KMS-11 (cell line): Measurements from ENCODE around the gene RASGRF2.
"Not testable (repeated sequence)": the region's sequence is repeated elsewhere in the genome, so short reads cannot be mapped to it uniquely, and the experiment has no call there.

ENCODE experiments used
- H2AFZ ChIP-seq: fragments of 200-600 bp; sonication (generic); 2 replicates; pipeline ENCODE4 v1.6.1; 2016; ENCODE audit warnings: antibody characterized with exemption, mixed run types, low read depth
- H3K27ac ChIP-seq: fragments of 200-600 bp; sonication (generic); 2 replicates; pipeline ENCODE4 v1.6.1; 2016; ENCODE audit warnings: mild to moderate bottlenecking, mixed run types
- H3K27me3 ChIP-seq: fragments of 200-600 bp; sonication (generic); 2 replicates; pipeline ENCODE4 v1.6.1; 2017; ENCODE audit warnings: mild to moderate bottlenecking, low read depth, mixed run types, moderate library complexity; ENCODE audit not compliant: insufficient read depth
- H3K36me3 ChIP-seq: fragments of 200-600 bp; sonication (generic); 2 replicates; pipeline ENCODE4 v1.6.1; 2017; ENCODE audit warnings: mild to moderate bottlenecking, mixed run types; ENCODE audit not compliant: insufficient read depth
- H3K4me1 ChIP-seq: fragments of 200-600 bp; sonication (generic); 2 replicates; pipeline ENCODE4 v1.6.1; 2016; ENCODE audit warnings: mild to moderate bottlenecking, low read depth, mixed run types; ENCODE audit not compliant: poor library complexity, severe bottlenecking
- H3K4me2 ChIP-seq: fragments of 200-600 bp; sonication (generic); 2 replicates; pipeline ENCODE4 v1.7.0; 2016; ENCODE audit warnings: mild to moderate bottlenecking, mixed run types
- H3K4me3 ChIP-seq: fragments of 200-600 bp; sonication (generic); IDR thresholded peaks from 2 replicates; pipeline ENCODE4 v1.6.1; 2017; ENCODE audit warnings: low read depth, low read length, mixed read lengths; ENCODE audit not compliant: insufficient read depth
- H3K79me2 ChIP-seq: fragments of 200-600 bp; sonication (generic); 2 replicates; pipeline ENCODE4 v1.6.1; 2016; ENCODE audit warnings: low read depth, mixed run types; ENCODE audit not compliant: insufficient read depth
- H3K9ac ChIP-seq: fragments of 200-600 bp; sonication (generic); 2 replicates; pipeline ENCODE4 v1.6.1; 2016; ENCODE audit warnings: mild to moderate bottlenecking, mixed run types
- H4K20me1 ChIP-seq: fragments of 200-600 bp; sonication (generic); 2 replicates; pipeline ENCODE4 v1.6.1; 2016; ENCODE audit warnings: mild to moderate bottlenecking, mixed run types; ENCODE audit not compliant: insufficient read depth
- TF ChIP-seq, protein P1 (sequence below): fragments of 200-600 bp; sonication (generic); conservative IDR thresholded peaks from 2 replicates; pipeline ENCODE4 v1.6.1; 2017; ENCODE audit warnings: low read depth, mild to moderate bottlenecking, antibody characterized with exemption, low read length, moderate library complexity, mixed read lengths

The RASGRF2 gene

DNA sequence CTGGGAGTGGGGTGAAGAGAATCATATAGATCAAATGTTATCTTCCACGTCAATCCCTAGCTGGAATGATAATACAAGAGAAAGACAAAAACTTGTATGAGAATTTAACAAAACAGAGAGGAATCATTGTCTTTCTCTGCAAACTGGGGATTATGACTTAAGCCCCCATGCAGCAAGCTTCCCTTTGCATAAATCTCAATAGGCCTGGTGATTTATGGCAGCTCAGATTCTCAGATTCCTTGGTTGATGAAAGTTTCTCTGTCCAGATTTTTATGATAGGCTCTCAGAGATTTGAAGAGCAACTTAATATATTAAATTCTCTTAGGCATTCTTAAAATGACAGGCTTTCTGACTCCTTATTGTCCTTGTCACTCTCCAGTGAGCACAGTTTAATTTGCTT, 56.0 kb downstream of the RASGRF2 start:
- no peaks in the 10 kb centered on the region for H3K4me1 ChIP-seq
- no peaks in the 10 kb centered on the region for H3K79me2 ChIP-seq
- H3K9ac ChIP-seq: no peak overlapping the region
- TF ChIP-seq, protein P1, sequence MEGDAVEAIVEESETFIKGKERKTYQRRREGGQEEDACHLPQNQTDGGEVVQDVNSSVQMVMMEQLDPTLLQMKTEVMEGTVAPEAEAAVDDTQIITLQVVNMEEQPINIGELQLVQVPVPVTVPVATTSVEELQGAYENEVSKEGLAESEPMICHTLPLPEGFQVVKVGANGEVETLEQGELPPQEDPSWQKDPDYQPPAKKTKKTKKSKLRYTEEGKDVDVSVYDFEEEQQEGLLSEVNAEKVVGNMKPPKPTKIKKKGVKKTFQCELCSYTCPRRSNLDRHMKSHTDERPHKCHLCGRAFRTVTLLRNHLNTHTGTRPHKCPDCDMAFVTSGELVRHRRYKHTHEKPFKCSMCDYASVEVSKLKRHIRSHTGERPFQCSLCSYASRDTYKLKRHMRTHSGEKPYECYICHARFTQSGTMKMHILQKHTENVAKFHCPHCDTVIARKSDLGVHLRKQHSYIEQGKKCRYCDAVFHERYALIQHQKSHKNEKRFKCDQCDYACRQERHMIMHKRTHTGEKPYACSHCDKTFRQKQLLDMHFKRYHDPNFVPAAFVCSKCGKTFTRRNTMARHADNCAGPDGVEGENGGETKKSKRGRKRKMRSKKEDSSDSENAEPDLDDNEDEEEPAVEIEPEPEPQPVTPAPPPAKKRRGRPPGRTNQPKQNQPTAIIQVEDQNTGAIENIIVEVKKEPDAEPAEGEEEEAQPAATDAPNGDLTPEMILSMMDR: no peak
- H4K20me1 ChIP-seq: no peaks in the 10 kb centered on the region
- no peaks in the 10 kb centered on the region for H3K27me3 ChIP-seq
- no peak overlapping the region for H2AFZ ChIP-seq
- no peak overlapping the region for H3K4me3 ChIP-seq
- no peaks in the 10 kb centered on the region for H3K36me3 ChIP-seq
- H3K4me2 ChIP-seq: no peak overlapping the region
- no peak overlapping the region for H3K27ac ChIP-seq

DNA sequence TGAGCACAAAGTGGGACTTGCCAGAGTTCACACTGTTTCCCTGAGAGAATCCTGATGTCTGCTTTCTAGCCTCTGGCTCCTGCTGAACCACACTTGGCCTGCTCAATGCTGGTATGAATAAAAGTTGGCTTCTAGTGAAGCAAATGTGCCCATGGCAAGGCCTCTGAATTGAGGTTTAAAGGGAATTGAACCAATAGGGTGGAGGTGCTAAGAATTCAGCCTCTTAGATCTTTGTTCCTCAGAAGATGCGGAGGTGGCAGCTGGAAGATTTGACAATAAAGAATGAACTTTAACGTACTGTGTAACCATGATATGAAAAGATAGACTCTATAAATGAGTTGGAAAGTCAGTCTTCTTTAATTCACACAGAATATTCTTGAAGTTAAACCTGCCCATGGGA, 57.2 kb downstream of the RASGRF2 start:
- no peak overlapping the region for H3K4me2 ChIP-seq
- no peaks in the 10 kb centered on the region for H3K79me2 ChIP-seq
- H3K4me1 ChIP-seq: no peaks in the 10 kb centered on the region
- no peak overlapping the region for H3K9ac ChIP-seq
- no peak overlapping the region for H3K27ac ChIP-seq
- no peaks in the 10 kb centered on the region for H3K36me3 ChIP-seq
- H4K20me1 ChIP-seq: no peaks in the 10 kb centered on the region
- TF ChIP-seq, protein P1: no peak
- H3K27me3 ChIP-seq: no peaks in the 10 kb centered on the region
- no peak overlapping the region for H2AFZ ChIP-seq
- H3K4me3 ChIP-seq: no peak overlapping the region

DNA sequence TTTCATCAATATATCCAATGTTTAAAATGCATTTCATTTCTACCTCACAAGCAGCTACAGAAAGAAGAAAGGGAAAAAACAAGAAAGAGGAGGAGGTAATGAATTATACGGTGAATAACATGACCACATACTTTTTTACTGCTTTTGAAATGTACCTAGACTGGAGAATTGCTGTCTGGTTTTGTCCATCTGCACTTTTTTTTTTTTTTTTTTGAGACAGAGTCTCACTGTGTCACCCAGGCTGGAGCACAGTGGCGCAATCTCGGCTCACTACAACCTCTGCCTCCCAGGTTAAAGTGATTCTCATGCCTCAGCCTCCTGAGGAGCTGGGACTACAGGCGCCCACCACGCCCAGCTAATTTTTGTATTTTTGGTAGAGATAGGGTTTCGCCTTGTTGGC, 58.4 kb downstream of the RASGRF2 start:
- not testable (repeated sequence) for H3K79me2 ChIP-seq, H3K4me3 ChIP-seq, H3K27me3 ChIP-seq, H2AFZ ChIP-seq, H3K4me1 ChIP-seq, H3K36me3 ChIP-seq, H4K20me1 ChIP-seq, H3K27ac ChIP-seq, H3K9ac ChIP-seq, H3K4me2 ChIP-seq

DNA sequence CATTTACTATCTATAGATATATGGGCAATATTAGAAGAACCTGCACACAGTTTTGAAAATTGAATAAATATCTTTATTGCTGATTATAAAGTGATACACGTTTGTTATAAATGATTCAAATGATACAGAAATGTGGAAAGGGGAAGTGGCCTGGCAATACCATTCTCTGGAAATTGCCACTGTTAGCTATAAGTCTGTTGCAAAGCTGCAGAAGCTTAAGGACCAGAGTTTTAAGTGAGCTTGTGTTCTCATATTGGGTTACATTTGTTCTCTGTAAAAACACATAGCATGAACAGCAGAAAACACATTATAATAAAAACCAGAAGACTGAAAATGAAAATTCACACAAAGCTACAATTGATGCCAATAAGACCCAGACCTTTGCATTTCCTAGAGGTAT, 59.6 kb downstream of the RASGRF2 start:
- Histone ChIP-seq H4K20me1 (no peaks in the 10 kb centered on the region), H3K4me3 (no peak overlapping the region), H3K79me2 (no peaks in the 10 kb centered on the region), H3K4me1 (no peaks in the 10 kb centered on the region), H3K27ac (no peak overlapping the region), H2AFZ (no peak overlapping the region), H3K36me3 (no peaks in the 10 kb centered on the region), H3K9ac (no peak overlapping the region), H3K4me2 (no peak overlapping the region), H3K27me3 (no peaks in the 10 kb centered on the region)
- TF ChIP-seq, protein P1: no peak

DNA sequence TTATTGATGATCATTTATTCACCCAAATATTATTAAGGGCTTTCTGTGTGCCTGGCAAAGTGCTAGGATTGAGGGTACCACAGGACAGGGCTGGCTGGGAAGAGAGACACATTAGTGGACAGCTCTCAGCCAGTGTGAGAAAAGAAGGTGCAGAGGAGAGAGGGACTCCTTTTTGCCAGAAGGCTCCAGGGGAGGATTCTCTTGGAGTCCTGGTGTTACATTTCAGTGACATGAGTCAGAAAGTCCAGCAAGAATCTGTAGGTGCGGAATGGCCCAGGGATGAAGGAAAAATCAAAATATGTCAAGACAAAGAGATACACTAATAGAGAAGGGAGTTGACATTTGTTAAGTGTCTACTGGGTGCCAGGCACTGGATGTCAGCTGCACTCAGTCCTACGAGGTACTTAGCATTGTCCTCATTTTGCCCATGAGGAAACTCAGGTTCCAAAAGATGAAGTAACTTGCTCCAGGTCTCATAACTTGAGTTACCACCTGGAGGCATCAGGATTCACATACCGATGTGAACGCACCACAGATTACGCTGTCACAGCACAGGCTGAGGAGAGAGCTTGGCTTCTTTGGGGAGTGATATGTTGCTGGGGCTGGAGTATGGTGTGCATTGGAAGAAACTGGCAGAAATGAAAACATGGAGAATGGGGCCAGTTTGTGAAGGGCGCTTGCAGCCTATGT, 60.5 kb downstream of the RASGRF2 start:
- Histone ChIP-seq H3K4me2 (no peak overlapping the region), H3K4me3 (no peak overlapping the region), H4K20me1 (no peaks in the 10 kb centered on the region), H2AFZ (no peak overlapping the region), H3K9ac (no peak overlapping the region), H3K79me2 (no peaks in the 10 kb centered on the region), H3K36me3 (no peaks in the 10 kb centered on the region), H3K27ac (no peak overlapping the region), H3K27me3 (no peaks in the 10 kb centered on the region), H3K4me1 (no peaks in the 10 kb centered on the region)
- TF ChIP-seq, protein P1: no peak
